ENCODE measurements around the gene ZFP1.

GRCh38 chr16:75152635-75153034, 4.3 kb downstream of the ZFP1 start:
- no peak for TF ChIP-seq CTCF (IDR thresholded peaks at IDR 0.05)
- no peak for TF ChIP-seq POLR2A (IDR thresholded peaks at IDR 0.05)

All from vagina (tissue), 2 donors.